Neuronal stem cell (in vitro differentiated cells): ENCODE measurements around the gene NQO1.

ENCODE experiments used
- DNase-seq: peaks from one replicate; pipeline ENCODE4 v3.0.0-alpha.2; 2013; ENCODE audit warnings: low spot score
- H2AFZ ChIP-seq: one replicate; pipeline ENCODE4 v1.6.1; 2013; ENCODE audit warnings: mild to moderate bottlenecking, low read length, inconsistent platforms
- H2AK5ac ChIP-seq: 2 replicates; pipeline ENCODE4 v1.6.1; 2013; ENCODE audit warnings: low read depth, mild to moderate bottlenecking, inconsistent platforms, low read length, moderate library complexity, mixed read lengths
- H2BK120ac ChIP-seq: 2 replicates; pipeline ENCODE4 v1.6.1; 2013; ENCODE audit warnings: low read depth, mild to moderate bottlenecking, inconsistent platforms, low read length, moderate library complexity, mixed read lengths
- H2BK12ac ChIP-seq: one replicate; pipeline ENCODE4 v1.6.1; 2013; ENCODE audit warnings: low read length, inconsistent platforms
- H2BK15ac ChIP-seq: 2 replicates; pipeline ENCODE4 v1.6.1; 2013; ENCODE audit warnings: mild to moderate bottlenecking, low read length, inconsistent platforms, mixed read lengths
- H2BK5ac ChIP-seq: one replicate; pipeline ENCODE4 v1.6.1; 2013; ENCODE audit warnings: inconsistent platforms, mild to moderate bottlenecking, low read length, moderate library complexity
- H3K14ac ChIP-seq: one replicate; pipeline ENCODE4 v1.6.1; 2013; ENCODE audit warnings: low read length, inconsistent platforms
- H3K18ac ChIP-seq: 2 replicates; pipeline ENCODE4 v1.6.1; 2013; ENCODE audit warnings: low read length, inconsistent platforms
- H3K23ac ChIP-seq: 2 replicates; pipeline ENCODE4 v1.6.1; 2013; ENCODE audit warnings: low read depth, mild to moderate bottlenecking, mixed read lengths, low read length, inconsistent platforms; ENCODE audit not compliant: poor library complexity
- H3K27ac ChIP-seq: replicated peaks from 3 replicates; pipeline ENCODE4 v1.5.1; 2013; ENCODE audit warnings: low read length, inconsistent platforms
- H3K27me3 ChIP-seq, 3 experiments: 2 replicates each; pipeline ENCODE4 v1.6.1; 2013; ENCODE audit warnings: low read length in 3 of 3, mild to moderate bottlenecking in 2 of 3, inconsistent platforms in 1 of 3, low read depth in 1 of 3, mixed read lengths in 1 of 3, moderate library complexity in 1 of 3; ENCODE audit not compliant: control insufficient read depth in 3 of 3, insufficient read depth in 3 of 3
- H3K36me3 ChIP-seq, 2 donors: replicated peaks in 1 of 2; 2 replicates each; pipeline ENCODE4 v1.6.1; 2013; ENCODE audit warnings: low read length in 2 of 2; ENCODE audit not compliant: control insufficient read depth in 2 of 2, insufficient read depth in 2 of 2
- H3K4ac ChIP-seq: 2 replicates; pipeline ENCODE4 v1.6.1; 2013; ENCODE audit warnings: inconsistent platforms, mild to moderate bottlenecking, low read length, moderate library complexity
- H3K4me1 ChIP-seq, 2 donors: 1 replicate in 1 of 2; 2 replicates in 1 of 2; pipeline ENCODE4 v1.6.1; 2013; ENCODE audit warnings: low read length in 2 of 2, low read depth in 1 of 2; ENCODE audit not compliant: control insufficient read depth in 2 of 2, insufficient read depth in 1 of 2
- H3K4me2 ChIP-seq: one replicate; pipeline ENCODE4 v1.6.1; 2013; ENCODE audit warnings: mild to moderate bottlenecking, low read length, inconsistent platforms; ENCODE audit not compliant: insufficient read depth, poor library complexity, severe bottlenecking
- H3K4me3 ChIP-seq, 2 donors: 2 replicates each; pipeline ENCODE4 v1.5.1; 2013; ENCODE audit warnings: low read length in 2 of 2, mild to moderate bottlenecking in 2 of 2, inconsistent platforms in 1 of 2, moderate library complexity in 1 of 2
- H3K79me1 ChIP-seq: one replicate; pipeline ENCODE4 v1.6.1; 2013; ENCODE audit warnings: low read depth, mild to moderate bottlenecking, inconsistent platforms, low read length, moderate library complexity
- H3K9ac ChIP-seq: one replicate; pipeline ENCODE4 v1.6.1; 2013; ENCODE audit warnings: mild to moderate bottlenecking, low read depth, low read length, inconsistent platforms; ENCODE audit not compliant: poor library complexity
- H3K9me3 ChIP-seq, 2 donors: replicated peaks in 1 of 2; 2 replicates each; pipeline versions ENCODE3 to v1.6.1; 2013; ENCODE audit warnings: low read length in 2 of 2, mild to moderate bottlenecking in 2 of 2, inconsistent platforms in 1 of 2, low read depth in 1 of 2, mixed read lengths in 1 of 2, moderate library complexity in 1 of 2; ENCODE audit not compliant: control insufficient read depth in 2 of 2, insufficient read depth in 1 of 2
- H4K8ac ChIP-seq: one replicate; pipeline ENCODE4 v1.6.1; 2013; ENCODE audit warnings: low read depth, mild to moderate bottlenecking, inconsistent platforms, low read length, moderate library complexity
- H4K91ac ChIP-seq: one replicate; pipeline ENCODE4 v1.6.1; 2013; ENCODE audit warnings: low read length, low read depth, mild to moderate bottlenecking, inconsistent platforms; ENCODE audit not compliant: poor library complexity
- WGBS, 2 donors: extraction: QIAGEN DNeasy Blood & Tissue Kit; methylation state at CpG; one replicate each; pipeline ENCODE4 v1.1.7; 2013; ENCODE audit warnings: missing lambda C conversion rate in 2 of 2, mixed read lengths in 1 of 2; ENCODE audit not compliant: insufficient read length in 2 of 2, insufficient replicate concordance in 1 of 2; ENCODE audit errors: extremely low coverage in 2 of 2; 5-methylcytosine and 5-hydroxymethylcytosine counted together

The NQO1 gene

GRCh38 chr16:69721441-69721957 is 4.9 kb downstream of the NQO1 start:
- no peak overlapping the region for H3K23ac ChIP-seq

GRCh38 chr16:69720822-69721430 is 5.4 kb downstream of the NQO1 start:
- peak overlapping the region; percentile 38 for H3K14ac ChIP-seq
- no peak overlapping the region for H3K23ac ChIP-seq
- no peak for DNase-seq
- H3K4me1 ChIP-seq: peaks cover 2 to 3% of the 10 kb centered on the region in 2 donors
- no peaks in the 10 kb centered on the region for H3K9me3 ChIP-seq
- no peak overlapping the region for H4K8ac ChIP-seq
- H3K36me3 ChIP-seq: peaks cover 1 to 22% of the 10 kb centered on the region in 2 donors
- H3K27ac ChIP-seq: no peak overlapping the region
- H3K9ac ChIP-seq: no peak overlapping the region
- H3K27me3 ChIP-seq: no peaks in the 10 kb centered on the region
- H3K4me2 ChIP-seq: no peak overlapping the region
- no peak overlapping the region for H3K18ac ChIP-seq
- no peak overlapping the region for H2BK5ac ChIP-seq
- H2BK15ac ChIP-seq: no peak overlapping the region
- H2AK5ac ChIP-seq: peak overlapping the region; percentile 6
- no peaks in the 10 kb centered on the region for H3K79me1 ChIP-seq
- no CpG with 5 or more reads among the region's 10 CpGs for WGBS, 2 donors
- H2BK12ac ChIP-seq: no peak overlapping the region
- no peak overlapping the region for H3K4me3 ChIP-seq
- H3K4ac ChIP-seq: no peak overlapping the region
- H2BK120ac ChIP-seq: no peak overlapping the region
- no peak overlapping the region for H4K91ac ChIP-seq
- H2AFZ ChIP-seq: no peak overlapping the region

More at GRCh38 chr16:69721441-69721957, 4.9 kb downstream of the NQO1 start:
- Histone ChIP-seq H3K9ac (no peak overlapping the region), H4K91ac (no peak overlapping the region), H3K4me3 (no peak overlapping the region), H3K79me1 (no peaks in the 10 kb centered on the region), H2AK5ac (no peak overlapping the region), H3K14ac (peak overlapping the region; percentile 38), H3K27ac (no peak overlapping the region), H2BK15ac (no peak overlapping the region), H3K4ac (no peak overlapping the region), H2BK5ac (no peak overlapping the region), H3K9me3 (no peaks in the 10 kb centered on the region), H2BK12ac (no peak overlapping the region), H3K36me3 (peaks cover 1 to 20% of the 10 kb centered on the region in 2 donors), H3K18ac (no peak overlapping the region), H3K4me2 (no peak overlapping the region), H2AFZ (no peak overlapping the region), H3K4me1 (peaks cover 4 to 5% of the 10 kb centered on the region in 2 donors), H2BK120ac (no peak overlapping the region), H3K27me3 (no peaks in the 10 kb centered on the region), H4K8ac (no peak overlapping the region)
- no CpG with 5 or more reads among the region's 6 CpGs for WGBS, 2 donors
- DNase-seq: no peak

- no peak overlapping the region for H2AFZ ChIP-seq
- peaks cover 4 to 37% of the 10 kb centered on the region in 2 donors for H3K36me3 ChIP-seq
- DNase-seq: no peak
- no peak overlapping the region for H4K8ac ChIP-seq
- H2BK15ac ChIP-seq: no peak overlapping the region
- H2BK120ac ChIP-seq: no peak overlapping the region
- no peaks in the 10 kb centered on the region for H3K79me1 ChIP-seq
- WGBS, 2 donors: no CpG with 5 or more reads among the region's 10 CpGs
- H3K27ac ChIP-seq: no peak overlapping the region
- no peak overlapping the region for H3K9ac ChIP-seq
- no peak overlapping the region for H3K4me3 ChIP-seq
- no peak overlapping the region for H3K18ac ChIP-seq
- no peak overlapping the region for H4K91ac ChIP-seq
- no peaks in the 10 kb centered on the region for H3K9me3 ChIP-seq
- H2BK5ac ChIP-seq: no peak overlapping the region
- H3K23ac ChIP-seq: no peak overlapping the region
- no peaks in the 10 kb centered on the region for H3K27me3 ChIP-seq
- H3K4me2 ChIP-seq: no peak overlapping the region
- no peak overlapping the region for H2BK12ac ChIP-seq
- H2AK5ac ChIP-seq: no peak overlapping the region
- no peak overlapping the region for H3K4ac ChIP-seq
- H3K4me1 ChIP-seq: no peaks in the 10 kb centered on the region
- H3K14ac ChIP-seq: no peak overlapping the region
Observed at GRCh38 chr16:69718111-69718764, 8.1 kb downstream of the NQO1 start.

GRCh38 chr16:69717066-69717465 is 9.3 kb downstream of the NQO1 start:
- WGBS, 2 donors: no CpG with 5 or more reads among the region's 6 CpGs
- no peak overlapping the region for H2BK5ac ChIP-seq
- no peak for DNase-seq
- H3K27me3 ChIP-seq: no peaks in the 10 kb centered on the region
- no peak overlapping the region for H4K91ac ChIP-seq
- H3K4me2 ChIP-seq: no peak overlapping the region
- H3K4me3 ChIP-seq: no peak overlapping the region
- H3K4me1 ChIP-seq: no peaks in the 10 kb centered on the region
- H2BK120ac ChIP-seq: no peak overlapping the region
- peaks cover 7 to 48% of the 10 kb centered on the region in 2 donors for H3K36me3 ChIP-seq
- no peak overlapping the region for H4K8ac ChIP-seq
- no peak overlapping the region for H3K9ac ChIP-seq
- no peak overlapping the region for H2AK5ac ChIP-seq
- no peak overlapping the region for H3K14ac ChIP-seq
- no peak overlapping the region for H3K27ac ChIP-seq
- H2BK15ac ChIP-seq: no peak overlapping the region
- no peak overlapping the region for H3K18ac ChIP-seq
- H3K79me1 ChIP-seq: no peaks in the 10 kb centered on the region
- H3K9me3 ChIP-seq: no peaks in the 10 kb centered on the region
- no peak overlapping the region for H3K4ac ChIP-seq
- H2BK12ac ChIP-seq: no peak overlapping the region
- no peak overlapping the region for H3K23ac ChIP-seq
- H2AFZ ChIP-seq: no peak overlapping the region
